ENCODE measurements around the gene RBCK1. TPM values are rescaled to one million over a fixed set of nuclear protein-coding genes. Genes with fewer than 3 reads are reported as not detected.

Gene RBCK1
- total and polyA plus RNA-seq, 9 of the 15 experiments (the other 6 are each of a cell fraction or from before 2014, with no cell fraction given), result 5.9 to 59.3 (median 26.5) TPM

DNA sequence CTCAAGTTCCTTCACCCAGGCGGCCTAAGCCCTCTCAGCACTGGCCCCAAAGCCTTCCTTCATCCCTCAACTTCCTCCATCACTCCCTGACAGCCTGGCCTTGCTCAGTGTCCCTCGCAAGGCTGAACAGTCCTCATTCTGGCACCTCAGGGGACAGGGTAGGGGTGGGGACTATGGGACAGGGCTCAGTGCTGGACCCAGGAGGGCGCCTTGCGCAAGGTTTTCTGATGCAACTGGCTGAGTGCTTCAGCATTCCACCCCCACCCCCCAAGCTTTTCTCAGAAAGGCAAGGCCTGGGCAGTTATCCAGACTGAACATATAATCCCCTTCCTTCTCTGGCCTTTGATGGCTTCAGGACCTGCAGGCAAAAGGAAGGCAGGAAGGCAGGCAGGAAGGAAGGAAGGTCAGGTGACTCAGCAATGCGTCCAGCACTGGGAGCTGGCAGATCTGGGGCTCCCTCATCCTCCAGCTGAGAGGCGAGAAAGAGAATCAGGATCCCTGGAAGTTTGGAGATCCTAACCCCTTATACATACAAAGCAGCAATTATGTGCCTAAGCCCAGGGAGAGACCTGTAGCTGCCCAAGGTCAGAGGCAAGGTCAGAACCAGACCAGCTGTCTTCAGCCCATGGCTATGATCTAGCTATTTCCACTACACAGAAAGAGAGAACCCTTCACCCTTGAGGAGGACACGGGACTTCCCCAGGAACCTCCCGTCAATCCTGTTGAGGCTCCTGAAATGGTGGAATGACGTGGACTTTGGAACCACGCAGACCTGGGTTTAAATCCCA, 36.1 kb upstream of the RBCK1 start (continued):
- TF ChIP-seq, protein P1, sequence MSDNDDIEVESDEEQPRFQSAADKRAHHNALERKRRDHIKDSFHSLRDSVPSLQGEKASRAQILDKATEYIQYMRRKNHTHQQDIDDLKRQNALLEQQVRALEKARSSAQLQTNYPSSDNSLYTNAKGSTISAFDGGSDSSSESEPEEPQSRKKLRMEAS (CRISPR knock-in tag; IDR thresholded peaks at IDR 0.05), result peak; percentile 10
- TF ChIP-seq SMARCA4 (IDR thresholded peaks at IDR 0.05), result peak; percentile 81
- peak; percentile 41; the same call in 1 of the 2 replicates for TF ChIP-seq MEF2A (IDR thresholded peaks at IDR 0.05; ENCODE audit: control insufficient read depth, low read depth, low read length)
- TF ChIP-seq, protein P2, sequence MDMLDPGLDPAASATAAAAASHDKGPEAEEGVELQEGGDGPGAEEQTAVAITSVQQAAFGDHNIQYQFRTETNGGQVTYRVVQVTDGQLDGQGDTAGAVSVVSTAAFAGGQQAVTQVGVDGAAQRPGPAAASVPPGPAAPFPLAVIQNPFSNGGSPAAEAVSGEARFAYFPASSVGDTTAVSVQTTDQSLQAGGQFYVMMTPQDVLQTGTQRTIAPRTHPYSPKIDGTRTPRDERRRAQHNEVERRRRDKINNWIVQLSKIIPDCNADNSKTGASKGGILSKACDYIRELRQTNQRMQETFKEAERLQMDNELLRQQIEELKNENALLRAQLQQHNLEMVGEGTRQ (CRISPR knock-in tag; IDR thresholded peaks at IDR 0.05), result peak; percentile 51
- no peak for TF ChIP-seq ZNF764 (CRISPR knock-in tag; IDR thresholded peaks at IDR 0.05; ENCODE audit: low read depth)
- TF ChIP-seq POLR2B (IDR thresholded peaks at IDR 0.05; ENCODE audit: low read depth, partially characterized antibody), result peak; percentile 68
- no peak for TF ChIP-seq CREB1 (IDR thresholded peaks at IDR 0.05)
- TF ChIP-seq CREB1 (CRISPR knock-in tag; IDR thresholded peaks at IDR 0.05), result peak; percentile 26; the same call in 1 of the 2 replicates
- no peak for TF ChIP-seq SMAD1 (IDR thresholded peaks at IDR 0.05; ENCODE audit: low read depth, low read length, partially characterized antibody)
- TF ChIP-seq NONO (IDR thresholded peaks at IDR 0.05; ENCODE audit: low read depth in 2 of 2, low read length in 1 of 2), result no peak
- TF ChIP-seq, protein P3, sequence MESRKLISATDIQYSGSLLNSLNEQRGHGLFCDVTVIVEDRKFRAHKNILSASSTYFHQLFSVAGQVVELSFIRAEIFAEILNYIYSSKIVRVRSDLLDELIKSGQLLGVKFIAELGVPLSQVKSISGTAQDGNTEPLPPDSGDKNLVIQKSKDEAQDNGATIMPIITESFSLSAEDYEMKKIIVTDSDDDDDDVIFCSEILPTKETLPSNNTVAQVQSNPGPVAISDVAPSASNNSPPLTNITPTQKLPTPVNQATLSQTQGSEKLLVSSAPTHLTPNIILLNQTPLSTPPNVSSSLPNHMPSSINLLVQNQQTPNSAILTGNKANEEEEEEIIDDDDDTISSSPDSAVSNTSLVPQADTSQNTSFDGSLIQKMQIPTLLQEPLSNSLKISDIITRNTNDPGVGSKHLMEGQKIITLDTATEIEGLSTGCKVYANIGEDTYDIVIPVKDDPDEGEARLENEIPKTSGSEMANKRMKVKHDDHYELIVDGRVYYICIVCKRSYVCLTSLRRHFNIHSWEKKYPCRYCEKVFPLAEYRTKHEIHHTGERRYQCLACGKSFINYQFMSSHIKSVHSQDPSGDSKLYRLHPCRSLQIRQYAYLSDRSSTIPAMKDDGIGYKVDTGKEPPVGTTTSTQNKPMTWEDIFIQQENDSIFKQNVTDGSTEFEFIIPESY (CRISPR knock-in tag; IDR thresholded peaks at IDR 0.05), result 0 out of 2 replicates have a peak, but pooled peaks have one; percentile 21
- TF ChIP-seq ZNF212 (CRISPR knock-in tag; IDR thresholded peaks at IDR 0.05), result no peak
- TF ChIP-seq FOXJ2 (tag; IDR thresholded peaks at IDR 0.05), result peak; percentile 86
- no peak for TF ChIP-seq CSDE1 (IDR thresholded peaks at IDR 0.05)
- TF ChIP-seq CBX5 (IDR thresholded peaks at IDR 0.05; ENCODE audit: borderline replicate concordance, low read depth), result no peak
- TF ChIP-seq ZFX (CRISPR knock-in tag; IDR thresholded peaks at IDR 0.05), result peak; percentile 75
- TF ChIP-seq, protein P4, sequence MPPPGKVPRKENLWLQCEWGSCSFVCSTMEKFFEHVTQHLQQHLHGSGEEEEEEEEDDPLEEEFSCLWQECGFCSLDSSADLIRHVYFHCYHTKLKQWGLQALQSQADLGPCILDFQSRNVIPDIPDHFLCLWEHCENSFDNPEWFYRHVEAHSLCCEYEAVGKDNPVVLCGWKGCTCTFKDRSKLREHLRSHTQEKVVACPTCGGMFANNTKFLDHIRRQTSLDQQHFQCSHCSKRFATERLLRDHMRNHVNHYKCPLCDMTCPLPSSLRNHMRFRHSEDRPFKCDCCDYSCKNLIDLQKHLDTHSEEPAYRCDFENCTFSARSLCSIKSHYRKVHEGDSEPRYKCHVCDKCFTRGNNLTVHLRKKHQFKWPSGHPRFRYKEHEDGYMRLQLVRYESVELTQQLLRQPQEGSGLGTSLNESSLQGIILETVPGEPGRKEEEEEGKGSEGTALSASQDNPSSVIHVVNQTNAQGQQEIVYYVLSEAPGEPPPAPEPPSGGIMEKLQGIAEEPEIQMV (tag; conservative IDR thresholded peaks at IDR 0.05; ENCODE audit: low read depth), result peak; percentile 66
- TF ChIP-seq SPI1 (IDR thresholded peaks at IDR 0.05; ENCODE audit: borderline replicate concordance, low read depth, low read length), result peak; percentile 32; the same call in 1 of the 2 replicates
- no peak; the same call in 1 of the 2 replicates for TF ChIP-seq TEAD2 (tag; IDR thresholded peaks at IDR 0.05)
- TF ChIP-seq SMAD3 (CRISPR knock-in tag; conservative IDR thresholded peaks at IDR 0.05), result peak; percentile 53
- peak; percentile 76 for TF ChIP-seq BRD9 (IDR thresholded peaks at IDR 0.05; ENCODE audit: low read depth, partially characterized antibody)
- peak; percentile 66; the same call in 1 of the 2 replicates for TF ChIP-seq POLR2G (IDR thresholded peaks at IDR 0.05; ENCODE audit: low read depth, low read length)
